Measurements from ENCODE around the gene WNT2. TPM values are rescaled to one million over a fixed set of nuclear protein-coding genes. Genes with fewer than 3 reads are reported as not detected.

The WNT2 gene
- total RNA-seq, 1 donor = 56.1 TPM

- DNase-seq (ENCODE audit: low read depth) = peak; percentile 40
- no peak overlapping the region for H3K4me3 ChIP-seq (ENCODE audit: low read depth, low read length)
- no peak for TF ChIP-seq CTCF (IDR thresholded peaks at IDR 0.05; ENCODE audit: insufficient read depth, low read depth, low read length)
These were observed 50.7 kb downstream of the WNT2 start for GRCh38 chr7:117272017-117272759.

- TF ChIP-seq CTCF (IDR thresholded peaks at IDR 0.05; ENCODE audit: insufficient read depth, low read depth, low read length) = no peak
- DNase-seq (ENCODE audit: low read depth) = peak; percentile 76
- no peak overlapping the region for H3K4me3 ChIP-seq (ENCODE audit: low read depth, low read length)
These were observed 51.3 kb downstream of the WNT2 start for GRCh38 chr7:117271566-117271965.

GRCh38 chr7:117270371-117270770, 52.5 kb downstream of the WNT2 start:
- TF ChIP-seq CTCF (IDR thresholded peaks at IDR 0.05; ENCODE audit: insufficient read depth, low read depth, low read length) = no peak
- H3K4me3 ChIP-seq (ENCODE audit: low read depth, low read length) = no peak overlapping the region
- peak; percentile 92 for DNase-seq (ENCODE audit: low read depth)

- peak; percentile 93 for DNase-seq (ENCODE audit: low read depth)
- no peak overlapping the region for H3K4me3 ChIP-seq (ENCODE audit: low read depth, low read length)
- TF ChIP-seq CTCF (IDR thresholded peaks at IDR 0.05; ENCODE audit: insufficient read depth, low read depth, low read length) = no peak
These were observed 53.0 kb downstream of the WNT2 start for GRCh38 chr7:117269886-117270285.

GRCh38 chr7:117269417-117269816, 53.4 kb downstream of the WNT2 start:
- DNase-seq (ENCODE audit: low read depth) = peak; percentile 95
- no peak overlapping the region for H3K4me3 ChIP-seq (ENCODE audit: low read depth, low read length)
- no peak for TF ChIP-seq CTCF (IDR thresholded peaks at IDR 0.05; ENCODE audit: insufficient read depth, low read depth, low read length)

GRCh38 chr7:117264716-117265115, 58.1 kb downstream of the WNT2 start:
- DNase-seq (ENCODE audit: low read depth) = no peak
- no peak for TF ChIP-seq CTCF (IDR thresholded peaks at IDR 0.05; ENCODE audit: insufficient read depth, low read depth, low read length)
- no peak overlapping the region for H3K4me3 ChIP-seq (ENCODE audit: low read depth, low read length)

GRCh38 chr7:117262546-117262945, 60.3 kb downstream of the WNT2 start:
- DNase-seq (ENCODE audit: low read depth) = no peak
- TF ChIP-seq CTCF (IDR thresholded peaks at IDR 0.05; ENCODE audit: insufficient read depth, low read depth, low read length) = no peak
- no peak overlapping the region for H3K4me3 ChIP-seq (ENCODE audit: low read depth, low read length)

Data from fibroblast of villous mesenchyme (primary cell).